Measurements from ENCODE around the gene TEKT5. TPM values are rescaled to one million over a fixed set of nuclear protein-coding genes. Genes with fewer than 3 reads are reported as not detected.
A peak's percentile ranks its signal among the peaks of the same experiment; 100 is the strongest.

Gene TEKT5
- total and polyA plus RNA-seq, 9 of the 15 experiments (the other 6 are each of a cell fraction or from before 2014, with no cell fraction given), result 0.10 to 0.19 TPM; not detected in 7

DNA sequence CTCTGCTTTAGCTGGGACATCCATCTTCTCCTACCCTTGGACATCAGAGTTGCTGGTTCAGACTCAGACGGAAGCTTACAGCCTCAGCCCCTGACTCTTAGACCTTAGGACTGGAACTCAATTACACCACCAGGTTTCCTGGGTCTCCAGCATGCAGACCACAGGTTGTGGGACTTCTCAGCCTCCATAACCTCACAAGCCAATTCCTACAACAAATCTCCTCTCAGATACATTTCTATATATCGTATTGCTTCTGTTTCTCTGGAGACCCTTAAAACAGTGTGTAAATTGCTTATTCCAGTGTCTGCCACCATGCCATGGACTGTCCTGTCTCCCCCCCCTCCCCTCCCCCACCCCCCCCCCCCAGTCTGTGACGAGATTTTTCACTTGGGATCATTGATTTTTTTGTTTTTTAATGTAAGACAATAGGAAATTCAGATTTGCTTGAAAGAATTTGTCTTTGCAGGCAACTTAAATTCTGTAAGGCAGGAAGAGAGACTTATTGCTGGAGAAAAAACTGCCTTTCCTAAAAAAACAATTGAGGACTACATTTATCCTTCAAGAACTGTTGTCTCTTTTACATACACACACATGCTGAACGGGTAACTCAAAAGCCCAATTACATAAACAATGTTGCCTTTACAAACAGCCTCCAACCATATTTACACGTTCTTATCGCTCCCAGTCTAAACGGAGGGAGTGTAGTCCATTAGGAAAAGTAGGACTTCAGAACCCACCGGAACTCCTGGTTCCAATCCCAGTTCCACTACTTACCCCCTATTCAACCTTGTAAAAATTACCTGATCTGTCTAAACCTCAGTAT is 39.9 kb downstream of the TEKT5 start (continued):
- TF ChIP-seq, protein P1, sequence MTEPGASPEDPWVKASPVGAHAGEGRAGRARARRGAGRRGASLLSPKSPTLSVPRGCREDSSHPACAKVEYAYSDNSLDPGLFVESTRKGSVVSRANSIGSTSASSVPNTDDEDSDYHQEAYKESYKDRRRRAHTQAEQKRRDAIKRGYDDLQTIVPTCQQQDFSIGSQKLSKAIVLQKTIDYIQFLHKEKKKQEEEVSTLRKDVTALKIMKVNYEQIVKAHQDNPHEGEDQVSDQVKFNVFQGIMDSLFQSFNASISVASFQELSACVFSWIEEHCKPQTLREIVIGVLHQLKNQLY (CRISPR knock-in tag; conservative IDR thresholded peaks at IDR 0.05), result no peak
- TF ChIP-seq, protein P2, sequence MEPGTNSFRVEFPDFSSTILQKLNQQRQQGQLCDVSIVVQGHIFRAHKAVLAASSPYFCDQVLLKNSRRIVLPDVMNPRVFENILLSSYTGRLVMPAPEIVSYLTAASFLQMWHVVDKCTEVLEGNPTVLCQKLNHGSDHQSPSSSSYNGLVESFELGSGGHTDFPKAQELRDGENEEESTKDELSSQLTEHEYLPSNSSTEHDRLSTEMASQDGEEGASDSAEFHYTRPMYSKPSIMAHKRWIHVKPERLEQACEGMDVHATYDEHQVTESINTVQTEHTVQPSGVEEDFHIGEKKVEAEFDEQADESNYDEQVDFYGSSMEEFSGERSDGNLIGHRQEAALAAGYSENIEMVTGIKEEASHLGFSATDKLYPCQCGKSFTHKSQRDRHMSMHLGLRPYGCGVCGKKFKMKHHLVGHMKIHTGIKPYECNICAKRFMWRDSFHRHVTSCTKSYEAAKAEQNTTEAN (CRISPR knock-in tag; IDR thresholded peaks at IDR 0.05), result no peak
- no peak for TF ChIP-seq ZSCAN29 (IDR thresholded peaks at IDR 0.05)

DNA sequence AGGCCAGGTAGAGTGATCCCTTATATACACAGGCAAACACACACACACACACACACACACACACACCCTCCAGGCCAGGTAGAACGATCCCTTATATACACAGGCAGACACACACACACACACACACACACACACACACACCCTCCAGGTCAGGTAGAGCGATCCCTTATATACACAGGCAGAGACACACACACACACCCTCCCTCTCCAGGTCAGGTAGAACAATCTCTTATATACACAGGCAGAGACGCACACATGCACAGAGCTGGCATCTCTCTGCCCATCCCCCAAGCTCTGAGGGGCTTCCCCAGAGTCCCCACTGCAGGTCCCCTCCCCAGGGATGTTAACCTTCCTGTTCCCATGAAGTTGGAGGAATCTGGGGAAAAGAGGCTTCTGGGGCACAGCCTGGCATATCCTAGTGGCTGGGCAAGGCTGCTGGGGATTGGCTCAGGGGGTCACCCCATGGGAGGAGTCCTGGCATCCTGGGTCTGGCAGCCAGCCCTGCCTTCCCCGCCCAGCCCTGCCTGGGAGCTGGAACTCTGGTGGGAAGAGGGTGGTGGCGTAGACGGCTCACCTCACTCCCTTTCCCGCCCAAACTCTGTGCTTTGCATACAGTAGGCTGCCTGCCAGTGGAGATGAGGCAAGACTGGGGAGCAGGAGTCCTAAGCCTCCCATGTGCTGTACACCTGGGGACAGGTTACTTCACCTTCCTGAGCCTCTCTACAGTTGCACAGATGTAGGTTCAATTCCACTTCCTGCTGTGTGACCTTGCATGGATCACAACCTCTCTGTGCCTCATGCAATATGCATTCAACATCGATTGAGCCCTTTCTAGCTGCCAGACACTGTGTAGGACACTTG is 41.8 kb downstream of the TEKT5 start:
- Histone ChIP-seq H3K27me3 (ENCODE audit: control insufficient read depth in 2 of 2, insufficient read depth in 2 of 2, low read length in 2 of 2) (peaks cover under 1 to 4% of the 10 kb centered on the region in 2 experiments; a peak in 3 of 5 replicates), H3K9ac (ENCODE audit: insufficient read depth in 1 of 2, low read depth in 2 of 2, low read length in 2 of 2) (peak overlapping the region in 1 of 2 experiments; percentile 17; a peak in 1 of 4 replicates), H3K9me1 (ENCODE audit: control insufficient read depth, insufficient read depth, low read length) (peaks cover 3% of the 10 kb centered on the region), H3K4me1 (replicated peaks in 1 of 2; ENCODE audit: control insufficient read depth in 2 of 2, insufficient read depth in 2 of 2, low read length in 2 of 2) (peaks cover 3 to 8% of the 10 kb centered on the region in 2 experiments; a peak in 4 of 5 replicates), H2AFZ (ENCODE audit: low read depth, low read length) (no peak overlapping the region), H3K4me3 (no peak overlapping the region), H3K4me2 (ENCODE audit: insufficient read depth, low read length) (no peak overlapping the region), H4K20me1 (replicated peaks; ENCODE audit: control insufficient read depth, insufficient read depth, low read length) (no peaks in the 10 kb centered on the region), H3K27ac (ENCODE audit: extremely low read depth, low read depth, low read length) (no peak overlapping the region), H3K36me3 (ENCODE audit: control insufficient read depth, insufficient read depth, low read length) (no peaks in the 10 kb centered on the region), H3K9me3 (replicated peaks; ENCODE audit: control insufficient read depth, insufficient read depth, low read depth, low read length) (no peaks in the 10 kb centered on the region), H3K79me2 (ENCODE audit: control insufficient read depth, insufficient read depth, low read length) (no peaks in the 10 kb centered on the region)
- intact Hi-C loops (cut with micrococcal nuclease), result no loop called here
- ChIA-PET CTCF (ENCODE audit: low intra/inter-chr PET ratio) (interaction anchor here (0.6 kb wide), 1 partner anchor 125 kb away, joined by 3 read pairs; no protein-coding TSS in a partner anchor), POLR2A (no interaction called here)
- BruUV-seq (replicated peaks), result no TSS peak
- no peak for DNase-seq (ENCODE audit: extremely low read depth in 1 of 4, low spot score in 3 of 4)
- FAIRE-seq, result no peak
- no peak for ATAC-seq
- in situ Hi-C loops (cut with MboI), result no loop called here
- 13% methylated on average over 7 of the region's 8 CpGs for WGBS (ENCODE audit: insufficient coverage, low coverage, missing lambda C conversion rate)
- TF ChIP-seq JUN (IDR thresholded peaks at IDR 0.05; ENCODE audit: borderline replicate concordance, low read depth, low read length) (no peak), JUN (CRISPR knock-in tag; IDR thresholded peaks at IDR 0.05; ENCODE audit: borderline replicate concordance) (no peak), SMARCA5 (IDR thresholded peaks at IDR 0.05) (peak; percentile 43; the same call in 1 of the 2 replicates), KDM1A (IDR thresholded peaks at IDR 0.05) (peak in 1 of 2 experiments; percentile 60; a peak in 1 of 4 replicates), RBM25 (IDR thresholded peaks at IDR 0.05; ENCODE audit: low read depth, low read length, severe bottlenecking) (peak; percentile 65), ZFP36 (IDR thresholded peaks at IDR 0.05; ENCODE audit: low read depth, low read length, partially characterized antibody) (peak; percentile 84), BCOR (IDR thresholded peaks at IDR 0.05) (peak; percentile 91)
- TF ChIP-seq, protein P3, sequence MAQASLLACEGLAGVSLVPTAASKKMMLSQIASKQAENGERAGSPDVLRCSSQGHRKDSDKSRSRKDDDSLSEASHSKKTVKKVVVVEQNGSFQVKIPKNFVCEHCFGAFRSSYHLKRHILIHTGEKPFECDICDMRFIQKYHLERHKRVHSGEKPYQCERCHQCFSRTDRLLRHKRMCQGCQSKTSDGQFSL (CRISPR knock-in tag; IDR thresholded peaks at IDR 0.05), result no peak
- TF ChIP-seq, protein P3 (tag; IDR thresholded peaks at IDR 0.05), result no peak
- TF ChIP-seq, protein P4, sequence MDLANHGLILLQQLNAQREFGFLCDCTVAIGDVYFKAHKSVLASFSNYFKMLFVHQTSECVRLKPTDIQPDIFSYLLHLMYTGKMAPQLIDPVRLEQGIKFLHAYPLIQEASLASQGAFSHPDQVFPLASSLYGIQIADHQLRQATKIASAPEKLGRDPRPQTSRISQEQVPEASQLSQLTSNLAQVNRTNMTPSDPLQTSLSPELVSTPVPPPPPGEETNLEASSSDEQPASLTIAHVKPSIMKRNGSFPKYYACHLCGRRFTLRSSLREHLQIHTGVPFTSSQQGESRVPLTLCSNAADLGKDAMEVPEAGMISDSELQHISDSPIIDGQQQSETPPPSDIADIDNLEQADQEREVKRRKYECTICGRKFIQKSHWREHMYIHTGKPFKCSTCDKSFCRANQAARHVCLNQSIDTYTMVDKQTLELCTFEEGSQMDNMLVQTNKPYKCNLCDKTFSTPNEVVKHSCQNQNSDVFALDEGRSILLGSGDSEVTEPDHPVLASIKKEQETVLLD (IDR thresholded peaks at IDR 0.05), result no peak
